MM.1S (cell line): Measurements from ENCODE around the gene SNX20.

Experiments
- EZH2phosphoT487 ChIP-seq: fragments of 300-600 bp; sonication (generic); IDR thresholded peaks from 2 replicates; pipeline ENCODE4 v1.6.1; 2018; ENCODE audit warnings: antibody characterized with exemption, low read length
- TF ChIP-seq, protein P1 (sequence below): fragments of 300-600 bp; sonication (generic); IDR thresholded peaks from 2 replicates; pipeline ENCODE4 v1.5.1; 2016; ENCODE audit warnings: antibody characterized with exemption, low read length, mixed read lengths

DNA sequence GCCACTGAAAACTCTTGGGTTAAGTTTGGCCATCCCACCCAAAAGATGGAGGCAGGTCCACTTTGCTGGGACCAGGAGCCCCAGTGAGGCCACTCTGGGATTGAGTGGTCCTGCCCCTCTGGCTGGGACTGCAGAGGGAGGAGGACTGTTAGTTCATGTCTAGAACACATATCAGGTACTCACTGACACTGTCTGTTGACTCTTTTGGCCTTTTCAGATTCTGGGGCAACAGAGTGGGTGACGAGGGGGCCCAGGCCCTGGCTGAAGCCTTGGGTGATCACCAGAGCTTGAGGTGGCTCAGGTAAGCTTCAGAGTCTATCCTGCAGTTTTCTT, 41.3 kb upstream of the SNX20 start:
- TF ChIP-seq, protein P1, sequence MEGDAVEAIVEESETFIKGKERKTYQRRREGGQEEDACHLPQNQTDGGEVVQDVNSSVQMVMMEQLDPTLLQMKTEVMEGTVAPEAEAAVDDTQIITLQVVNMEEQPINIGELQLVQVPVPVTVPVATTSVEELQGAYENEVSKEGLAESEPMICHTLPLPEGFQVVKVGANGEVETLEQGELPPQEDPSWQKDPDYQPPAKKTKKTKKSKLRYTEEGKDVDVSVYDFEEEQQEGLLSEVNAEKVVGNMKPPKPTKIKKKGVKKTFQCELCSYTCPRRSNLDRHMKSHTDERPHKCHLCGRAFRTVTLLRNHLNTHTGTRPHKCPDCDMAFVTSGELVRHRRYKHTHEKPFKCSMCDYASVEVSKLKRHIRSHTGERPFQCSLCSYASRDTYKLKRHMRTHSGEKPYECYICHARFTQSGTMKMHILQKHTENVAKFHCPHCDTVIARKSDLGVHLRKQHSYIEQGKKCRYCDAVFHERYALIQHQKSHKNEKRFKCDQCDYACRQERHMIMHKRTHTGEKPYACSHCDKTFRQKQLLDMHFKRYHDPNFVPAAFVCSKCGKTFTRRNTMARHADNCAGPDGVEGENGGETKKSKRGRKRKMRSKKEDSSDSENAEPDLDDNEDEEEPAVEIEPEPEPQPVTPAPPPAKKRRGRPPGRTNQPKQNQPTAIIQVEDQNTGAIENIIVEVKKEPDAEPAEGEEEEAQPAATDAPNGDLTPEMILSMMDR, result no peak
- no peak for TF ChIP-seq EZH2phosphoT487
